Lower leg skin (tissue), 4 donors: ENCODE data around the gene LRBA. TPM values are rescaled to one million over a fixed set of nuclear protein-coding genes. Genes with fewer than 3 reads are reported as not detected.

Experiments used
- DNase-seq, 2 donors: peaks; one replicate each; pipeline ENCODE4 v3.0.0-alpha.2; 2019; ENCODE audit warnings: low spot score in 2 of 2
- H3K4me3 ChIP-seq: fragments of 200-600 bp; sonication (generic); 2 replicates; pipeline ENCODE4 v1.5.1; 2017; ENCODE audit warnings: mild to moderate bottlenecking, low read depth; ENCODE audit not compliant: poor library complexity, severe bottlenecking
- POLR2A ChIP-seq, 2 donors: fragments of 450-650 bp; IDR thresholded peaks; one replicate each; pipeline ENCODE4 v1.6.1; 2016 to 2017; ENCODE audit warnings: antibody characterized with exemption in 2 of 2, mild to moderate bottlenecking in 1 of 2, moderate library complexity in 1 of 2
- WGBS, 2 donors: methylation state at CpG; one replicate each; pipeline ENCODE4 v1.1.5; 2018; 5-methylcytosine and 5-hydroxymethylcytosine counted together
- intact Hi-C: fragments of 100-400 bp; cut with DNase I; formaldehyde crosslinking; loops from one replicate; pipeline ENCODE4 v1.15.0; 2023; ENCODE audit warnings: low total_unique reads
- total RNA-seq, 4 donors: library from RNA; depleted of rRNA; stranded (reverse); fragments of >200 nt; gene quantifications; one replicate each; pipeline ENCODE4 v1.1.0, GENCODE V29; 2016
- TF ChIP-seq, protein P1 (sequence below), 3 donors: fragments of 450-650 bp; IDR thresholded peaks; one replicate each; pipeline ENCODE4 v1.5.1; 2016; ENCODE audit warnings: antibody characterized with exemption in 3 of 3, mild to moderate bottlenecking in 3 of 3, moderate library complexity in 2 of 3

Gene LRBA
- total RNA-seq, 4 donors from 2014 or later, result 71.9 to 86.8 (median 75.0) TPM

DNA sequence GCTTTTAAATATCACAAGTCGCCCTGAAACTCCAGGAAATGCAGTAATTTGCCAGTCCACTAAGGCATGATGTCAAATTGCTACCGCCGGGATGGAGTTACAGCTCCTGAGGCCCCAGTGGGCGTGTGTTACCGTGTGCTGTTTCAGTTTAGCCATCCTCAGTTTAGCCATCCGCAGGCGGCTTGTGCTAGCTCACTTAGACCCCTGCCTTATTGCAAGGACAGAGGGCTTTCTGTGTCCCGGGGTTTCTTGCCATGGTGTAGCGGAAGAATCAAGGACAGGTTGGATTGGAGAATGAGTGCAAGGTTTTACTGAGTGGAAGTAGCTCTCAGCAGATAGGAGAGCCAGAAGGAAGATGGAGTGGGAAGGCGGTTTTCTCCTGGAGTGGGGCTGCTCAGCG is 33.8 kb upstream of the LRBA start:
- H3K4me3 ChIP-seq, result no peak overlapping the region
- TF ChIP-seq, protein P1, sequence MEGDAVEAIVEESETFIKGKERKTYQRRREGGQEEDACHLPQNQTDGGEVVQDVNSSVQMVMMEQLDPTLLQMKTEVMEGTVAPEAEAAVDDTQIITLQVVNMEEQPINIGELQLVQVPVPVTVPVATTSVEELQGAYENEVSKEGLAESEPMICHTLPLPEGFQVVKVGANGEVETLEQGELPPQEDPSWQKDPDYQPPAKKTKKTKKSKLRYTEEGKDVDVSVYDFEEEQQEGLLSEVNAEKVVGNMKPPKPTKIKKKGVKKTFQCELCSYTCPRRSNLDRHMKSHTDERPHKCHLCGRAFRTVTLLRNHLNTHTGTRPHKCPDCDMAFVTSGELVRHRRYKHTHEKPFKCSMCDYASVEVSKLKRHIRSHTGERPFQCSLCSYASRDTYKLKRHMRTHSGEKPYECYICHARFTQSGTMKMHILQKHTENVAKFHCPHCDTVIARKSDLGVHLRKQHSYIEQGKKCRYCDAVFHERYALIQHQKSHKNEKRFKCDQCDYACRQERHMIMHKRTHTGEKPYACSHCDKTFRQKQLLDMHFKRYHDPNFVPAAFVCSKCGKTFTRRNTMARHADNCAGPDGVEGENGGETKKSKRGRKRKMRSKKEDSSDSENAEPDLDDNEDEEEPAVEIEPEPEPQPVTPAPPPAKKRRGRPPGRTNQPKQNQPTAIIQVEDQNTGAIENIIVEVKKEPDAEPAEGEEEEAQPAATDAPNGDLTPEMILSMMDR (IDR thresholded peaks at IDR 0.05), result no peak
- no peak for TF ChIP-seq POLR2A (IDR thresholded peaks at IDR 0.05)
- DNase-seq, result peak in 1 of 2 donors; percentile 10
- intact Hi-C loops, result no loop called here
- WGBS, 2 donors, result 88% methylated on average over 11 of the region's 11 CpGs

DNA sequence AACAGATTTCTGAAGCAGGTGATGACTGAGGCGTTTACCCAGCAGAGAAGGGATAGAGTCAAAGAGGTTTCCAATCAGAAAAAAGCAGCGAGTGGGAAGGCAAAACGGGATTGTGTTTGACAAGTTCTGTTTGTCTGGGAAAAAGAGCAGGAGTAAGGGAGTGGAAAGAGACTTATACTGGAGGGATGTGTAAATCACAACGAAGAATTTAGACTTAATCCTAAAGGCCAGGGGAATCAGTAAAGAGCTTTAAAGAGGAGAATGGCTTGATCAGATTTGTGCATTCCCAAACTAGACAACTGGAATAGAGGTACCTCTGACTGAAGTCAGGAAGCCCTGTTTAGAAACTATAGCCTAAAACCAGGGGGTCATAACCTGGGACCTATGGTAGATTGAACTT is 31.5 kb upstream of the LRBA start:
- TF ChIP-seq, protein P1 (IDR thresholded peaks at IDR 0.05), result no peak
- TF ChIP-seq POLR2A (IDR thresholded peaks at IDR 0.05), result no peak
- no peak overlapping the region for H3K4me3 ChIP-seq
- DNase-seq, result no peak
- intact Hi-C loops, result no loop called here
- WGBS, 2 donors, result 55 to 75% methylated on average over 4 of the region's 4 CpGs

DNA sequence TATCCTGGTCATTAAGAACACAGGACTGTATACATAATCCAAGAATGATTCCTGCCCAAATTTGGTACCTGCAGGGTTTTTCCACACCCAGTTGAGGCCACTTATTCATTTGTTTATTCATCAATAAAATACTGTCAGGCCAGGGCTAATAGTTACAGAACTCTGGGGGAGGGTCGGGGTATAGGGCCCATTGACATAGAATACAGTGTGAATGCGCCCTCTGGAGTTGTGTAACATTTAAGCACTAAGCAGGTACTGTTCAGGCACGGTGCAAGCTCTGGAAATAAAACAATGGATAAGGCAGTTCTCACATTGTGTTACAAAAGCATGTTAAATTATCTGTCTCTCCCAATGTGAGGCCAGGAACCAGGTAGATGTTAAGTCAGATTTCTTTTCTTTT is 30.8 kb upstream of the LRBA start:
- DNase-seq, result peak in 1 of 2 donors; percentile 8
- WGBS, 2 donors, result 33 to 38% methylated on average over 3 of the region's 3 CpGs
- intact Hi-C loops, result no loop called here
- no peak for TF ChIP-seq POLR2A (IDR thresholded peaks at IDR 0.05)
- TF ChIP-seq, protein P1 (IDR thresholded peaks at IDR 0.05), result no peak
- no peak overlapping the region for H3K4me3 ChIP-seq

DNA sequence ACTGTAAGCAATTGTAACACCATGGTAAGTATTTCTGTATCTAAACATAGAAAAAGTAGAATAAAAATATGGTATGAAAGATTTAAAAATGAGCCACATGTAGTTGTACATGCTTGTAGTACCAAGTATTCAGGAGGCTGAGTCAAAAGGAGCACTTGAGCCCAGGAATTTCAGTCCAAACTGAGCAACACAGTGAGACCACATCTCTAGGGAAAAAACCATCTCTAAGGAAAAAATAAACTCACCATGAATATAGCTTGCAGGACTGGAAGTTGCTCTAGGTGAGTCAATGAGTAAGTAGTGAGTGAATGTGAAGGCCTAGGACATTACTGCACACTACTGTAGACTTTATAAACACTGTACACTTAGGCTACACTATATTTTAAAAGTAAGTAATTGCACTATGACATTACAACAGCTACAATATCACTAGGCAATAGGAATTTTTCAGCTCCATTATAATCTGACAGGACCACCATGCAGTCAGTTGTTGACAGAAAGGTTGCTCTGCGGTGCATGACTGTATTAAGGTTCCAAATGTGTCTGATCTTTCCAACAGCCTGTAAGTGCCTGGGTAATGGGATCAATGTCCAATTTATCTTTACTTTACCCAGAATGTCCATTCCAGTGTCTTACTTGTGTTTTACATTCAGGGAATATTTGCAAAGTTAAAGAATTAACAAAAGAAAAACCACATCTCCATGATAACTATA is 28.9 kb upstream of the LRBA start:
- no peak for TF ChIP-seq POLR2A (IDR thresholded peaks at IDR 0.05)
- TF ChIP-seq, protein P1 (IDR thresholded peaks at IDR 0.05), result no peak
- 91 to 100% methylated on average over 1 of the region's 1 CpG for WGBS, 2 donors
- H3K4me3 ChIP-seq, result no peak overlapping the region
- intact Hi-C loops, result no loop called here
- peak in 1 of 2 donors; percentile 3 for DNase-seq

DNA sequence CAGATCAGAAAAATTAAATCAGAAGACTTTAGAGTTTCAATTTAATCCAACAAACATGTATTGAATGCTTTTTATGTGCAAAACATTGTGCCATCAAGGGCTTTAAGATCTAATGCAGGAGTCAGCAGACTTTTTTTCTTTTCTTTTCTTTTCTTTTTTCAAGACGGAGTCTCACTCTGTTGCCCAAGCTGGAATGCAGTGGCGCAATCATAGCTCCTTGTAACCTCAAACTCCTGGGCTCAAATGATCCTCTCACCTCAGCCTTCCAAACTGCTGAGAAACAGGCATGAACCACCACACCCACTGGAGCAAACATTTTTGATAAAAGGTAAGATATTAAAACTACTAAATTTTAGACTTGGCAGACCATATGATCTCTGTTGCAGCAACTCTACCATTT is 24.6 kb upstream of the LRBA start:
- TF ChIP-seq, protein P1 (IDR thresholded peaks at IDR 0.05), result no peak
- TF ChIP-seq POLR2A (IDR thresholded peaks at IDR 0.05), result no peak
- H3K4me3 ChIP-seq, result no peak overlapping the region
- DNase-seq, result peak in 1 of 2 donors; percentile 25
- intact Hi-C loops, result no loop called here
- 91 to 98% methylated on average over 2 of the region's 2 CpGs for WGBS, 2 donors
